Kidney (tissue), 2 donors: ENCODE measurements around the gene RBM41. TPM values are rescaled to one million over a fixed set of nuclear protein-coding genes. Genes with fewer than 3 reads are reported as not detected.

Source experiments
- polyA plus RNA-seq: library from polyadenylated mRNA; stranded (reverse); fragments of 350-450 nt; fragmentation: Illumina TruSeq; extraction: RNeasy Lipid Tissue Mini Kit (QIAGEN cat#74804); gene quantifications from one replicate; pipeline ENCODE4 v1.2.3, GENCODE V29; 2014; ENCODE audit warnings: low read depth, low replicate concordance; ENCODE audit not compliant: insufficient read depth
- total RNA-seq: library from RNA; stranded (reverse); fragmentation: NEBNext Ultra II Directional; extraction: Animal tissue kit (Norgen Biotek cat#: 25700); gene quantifications from one replicate; pipeline ENCODE4 v1.2.1, GENCODE V29; 2021
- donor health status: DM: yes; HTN: yes; CAD: no.

The RBM41 gene
- total and polyA plus RNA-seq, 2 donors from 2014 or later, result 3.5 to 20.9 TPM

Other genes with a start within 250 kb of the RBM41 start
- 0.50 TPM for gene RIPPLY1, start 215.5 kb downstream of the RBM41 start, total RNA-seq
- gene RIPPLY1, start 215.5 kb downstream of the RBM41 start, polyA plus RNA-seq, result 6.9 TPM
- 140 TPM for gene CLDN2, start 198.4 kb downstream of the RBM41 start, total RNA-seq
- gene CLDN2, start 198.4 kb downstream of the RBM41 start, polyA plus RNA-seq, result 74.1 TPM
- 12.6 TPM for gene MORC4, start 118.6 kb downstream of the RBM41 start, total RNA-seq
- 8.2 TPM for gene MORC4, start 118.6 kb downstream of the RBM41 start, polyA plus RNA-seq
- 9.2 TPM for gene NUP62CL, start 87.6 kb upstream of the RBM41 start, total RNA-seq
- gene NUP62CL, start 87.6 kb upstream of the RBM41 start, polyA plus RNA-seq, result 9.8 TPM
- gene DNAAF6, start 87.8 kb upstream of the RBM41 start, total RNA-seq, result not detected
- not detected for gene DNAAF6, start 87.8 kb upstream of the RBM41 start, polyA plus RNA-seq